ENCODE measurements around the gene ELMO1.

ELMO1 gene

DNA sequence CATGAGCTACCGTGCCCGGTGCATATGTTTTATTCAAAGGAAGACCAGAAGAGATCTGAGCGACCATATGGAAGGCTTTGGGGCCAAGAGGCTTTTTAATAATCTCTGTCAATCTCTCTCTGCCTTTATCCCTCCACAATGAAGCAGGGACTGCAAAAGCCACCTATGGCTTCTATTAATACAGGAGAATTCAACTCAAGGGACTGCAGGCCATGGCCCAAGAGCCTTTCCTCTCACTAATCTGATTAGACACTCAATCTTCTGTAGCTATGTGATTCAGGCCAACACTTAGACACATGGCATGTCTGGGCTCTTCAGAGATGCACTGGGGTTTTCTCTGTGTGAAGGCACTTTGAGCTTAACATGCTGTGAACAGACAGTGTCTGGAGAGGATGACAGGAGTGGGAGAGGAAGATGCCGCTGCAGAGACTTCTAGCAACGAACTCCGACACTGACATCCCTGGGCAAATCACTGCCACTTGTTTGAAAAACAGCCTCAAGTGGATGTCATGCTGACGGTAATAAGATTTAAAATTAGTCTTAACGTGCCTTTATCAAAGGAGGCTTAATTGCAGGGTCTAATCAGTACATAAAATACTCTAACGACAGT lies 609.9 kb downstream of the ELMO1 start:
- ChIA-PET CTCF (interaction anchor here (1.0 to 1.2 kb wide), 2 partner anchors 27 to 343 kb away, joined by 3 read pairs; no protein-coding TSS in a partner anchor), POLR2A (no interaction called here)
- DNase-seq (ENCODE audit: extremely low spot score): no peak
- TF ChIP-seq, protein P1, sequence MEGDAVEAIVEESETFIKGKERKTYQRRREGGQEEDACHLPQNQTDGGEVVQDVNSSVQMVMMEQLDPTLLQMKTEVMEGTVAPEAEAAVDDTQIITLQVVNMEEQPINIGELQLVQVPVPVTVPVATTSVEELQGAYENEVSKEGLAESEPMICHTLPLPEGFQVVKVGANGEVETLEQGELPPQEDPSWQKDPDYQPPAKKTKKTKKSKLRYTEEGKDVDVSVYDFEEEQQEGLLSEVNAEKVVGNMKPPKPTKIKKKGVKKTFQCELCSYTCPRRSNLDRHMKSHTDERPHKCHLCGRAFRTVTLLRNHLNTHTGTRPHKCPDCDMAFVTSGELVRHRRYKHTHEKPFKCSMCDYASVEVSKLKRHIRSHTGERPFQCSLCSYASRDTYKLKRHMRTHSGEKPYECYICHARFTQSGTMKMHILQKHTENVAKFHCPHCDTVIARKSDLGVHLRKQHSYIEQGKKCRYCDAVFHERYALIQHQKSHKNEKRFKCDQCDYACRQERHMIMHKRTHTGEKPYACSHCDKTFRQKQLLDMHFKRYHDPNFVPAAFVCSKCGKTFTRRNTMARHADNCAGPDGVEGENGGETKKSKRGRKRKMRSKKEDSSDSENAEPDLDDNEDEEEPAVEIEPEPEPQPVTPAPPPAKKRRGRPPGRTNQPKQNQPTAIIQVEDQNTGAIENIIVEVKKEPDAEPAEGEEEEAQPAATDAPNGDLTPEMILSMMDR (IDR thresholded peaks at IDR 0.05; ENCODE audit: control extremely low read depth, extremely low read depth, low read depth, missing control alignments): no peak

DNA sequence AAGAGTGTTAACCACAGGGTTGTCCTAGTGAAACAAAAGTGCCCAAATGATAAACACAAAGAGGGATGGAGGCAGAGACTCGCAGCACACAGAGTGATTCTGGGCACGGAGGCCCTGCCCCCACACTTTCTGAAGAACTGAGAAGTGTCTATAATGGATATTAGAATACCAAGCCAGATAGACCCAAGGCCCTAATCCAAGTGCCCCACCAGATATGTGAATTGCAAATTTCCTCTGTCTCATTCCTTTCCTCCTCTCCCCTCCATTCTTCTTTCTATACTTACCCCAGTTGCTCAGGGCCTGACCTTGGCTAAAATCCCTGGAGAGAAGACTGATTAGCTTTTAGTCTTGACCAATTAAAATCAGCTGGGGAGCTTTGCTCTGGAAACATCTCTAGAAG lies 617.6 kb downstream of the ELMO1 start:
- CTCF ChIA-PET: no interaction called here
- TF ChIP-seq, protein P1 (IDR thresholded peaks at IDR 0.05; ENCODE audit: control extremely low read depth, extremely low read depth, low read depth, missing control alignments): no peak
- POLR2A ChIA-PET: no interaction called here

DNA sequence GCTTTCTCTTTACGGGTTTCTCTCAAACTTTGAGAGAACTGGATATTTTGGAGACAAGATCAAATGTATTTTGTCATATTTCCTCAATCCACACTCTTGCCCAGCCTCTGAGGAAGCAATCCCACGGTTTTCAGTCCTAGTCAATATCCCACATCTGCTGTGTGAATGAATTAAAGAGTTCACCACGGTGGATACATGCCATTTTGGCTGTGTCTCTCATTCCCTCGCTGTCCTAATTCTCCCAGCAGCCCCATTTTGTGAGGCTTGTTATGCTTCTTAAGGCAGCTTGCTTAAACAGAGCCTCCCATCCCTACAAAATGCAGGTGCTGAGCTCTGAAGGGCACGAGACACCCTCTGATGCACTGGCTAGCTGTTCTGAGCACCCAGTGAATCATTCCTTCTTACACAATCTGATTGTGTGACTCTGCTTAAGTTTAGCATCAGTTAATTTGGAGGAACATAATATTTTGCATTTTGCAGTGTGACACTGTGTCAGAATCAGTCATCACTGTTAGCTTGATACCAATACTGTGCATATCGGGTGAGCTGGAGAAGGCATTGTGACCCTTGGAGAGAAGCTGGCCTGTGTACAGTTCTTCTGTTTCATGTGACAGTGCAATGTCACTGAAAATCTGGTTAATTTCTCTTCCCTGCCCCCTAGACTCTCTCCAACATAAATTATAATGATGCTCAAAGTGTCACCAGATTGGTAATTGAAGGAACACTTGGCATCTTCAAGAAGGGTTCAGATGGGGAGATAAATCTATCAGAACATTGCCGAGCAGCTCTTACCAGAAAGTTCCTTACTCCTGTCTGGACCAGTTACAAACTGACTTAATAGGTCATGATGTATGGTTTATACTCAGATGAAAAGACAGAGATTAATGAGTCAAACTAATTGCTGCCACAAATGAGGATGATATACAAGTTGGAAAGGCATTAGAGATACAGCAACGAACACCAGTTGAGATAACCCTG lies 620.6 kb downstream of the ELMO1 start:
- ChIA-PET POLR2A (no interaction called here), CTCF (interaction anchor here (1.3 to 2.2 kb wide), 2 partner anchors 18 to 21 kb away, joined by 3 to 7 read pairs; no protein-coding TSS in a partner anchor)
- TF ChIP-seq, protein P1 (IDR thresholded peaks at IDR 0.05; ENCODE audit: control extremely low read depth, extremely low read depth, low read depth, missing control alignments): no peak
- no peak for DNase-seq (ENCODE audit: extremely low spot score)

More for the DNA sequence above, 617.6 kb downstream of the ELMO1 start:
- no peak for DNase-seq (ENCODE audit: extremely low spot score)

DNA sequence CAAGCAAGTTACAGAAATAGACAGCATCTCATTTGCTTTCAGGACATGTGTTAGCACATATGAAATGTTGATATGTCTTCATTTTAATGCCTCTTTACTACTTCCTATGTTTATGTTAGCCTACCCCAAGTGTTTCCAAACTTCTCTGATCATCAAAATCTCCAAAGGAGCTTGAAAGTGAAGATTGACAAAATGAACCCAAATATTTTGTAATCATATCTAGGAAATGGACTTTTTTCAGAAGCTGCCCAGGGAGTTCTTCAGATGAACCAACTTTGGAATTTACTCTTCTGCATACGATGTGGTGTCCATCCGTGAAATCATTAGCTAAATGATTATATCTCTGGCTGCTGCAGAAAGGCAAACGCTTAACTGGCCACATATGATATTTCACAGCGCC lies 623.2 kb downstream of the ELMO1 start:
- no peak for DNase-seq (ENCODE audit: extremely low spot score)
- TF ChIP-seq, protein P1 (IDR thresholded peaks at IDR 0.05; ENCODE audit: control extremely low read depth, extremely low read depth, low read depth, missing control alignments): no peak
- ChIA-PET POLR2A (no interaction called here), CTCF (interaction anchor here (0.8 to 1.6 kb wide), 4 partner anchors 10 to 71 kb away, joined by 3 to 7 read pairs (median 3); no protein-coding TSS in a partner anchor)

DNA sequence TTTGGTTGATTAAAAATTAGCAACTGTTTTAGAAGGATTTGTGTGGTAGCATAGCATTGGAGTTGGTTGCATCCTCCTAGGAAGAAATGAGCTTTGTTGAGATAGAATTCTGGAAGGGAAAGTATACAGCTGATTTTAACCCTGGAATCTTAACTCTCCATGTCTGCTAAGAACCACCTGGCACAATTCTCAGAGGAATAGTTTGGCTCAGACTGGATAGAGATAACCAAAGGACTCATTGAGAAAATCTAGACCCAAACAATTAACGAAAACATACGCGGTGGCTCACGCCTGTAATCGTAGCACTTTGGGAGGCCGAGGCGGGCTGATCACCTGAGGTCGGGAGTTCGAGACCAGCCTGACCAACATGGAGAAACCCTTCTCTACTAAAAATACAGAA lies 625.3 kb downstream of the ELMO1 start:
- POLR2A ChIA-PET: no interaction called here
- DNase-seq (ENCODE audit: extremely low spot score): no peak
- CTCF ChIA-PET: interaction anchor here (1.2 kb wide), 1 partner anchor 11 kb away, joined by 3 read pairs; no protein-coding TSS in a partner anchor
- TF ChIP-seq, protein P1 (IDR thresholded peaks at IDR 0.05; ENCODE audit: control extremely low read depth, extremely low read depth, low read depth, missing control alignments): no peak

DNA sequence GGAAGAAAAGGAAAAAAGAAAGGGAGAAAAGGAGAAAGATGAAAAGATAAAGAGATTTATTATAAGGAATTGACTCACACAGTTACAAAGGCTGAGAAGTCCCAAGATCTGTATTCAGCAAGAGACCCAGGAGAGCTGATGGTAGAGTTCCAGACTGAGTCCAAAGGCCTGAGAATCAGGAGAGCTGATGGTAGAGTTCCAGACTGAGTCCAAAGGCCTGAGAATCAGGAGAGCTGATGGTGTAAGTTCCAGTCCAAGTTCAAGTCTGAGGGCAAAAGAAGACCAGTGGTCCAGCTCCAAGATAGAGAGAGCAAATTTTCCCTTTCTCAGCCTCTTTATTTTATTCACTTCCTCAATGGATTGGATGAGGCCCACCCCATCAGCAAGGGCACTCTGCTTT lies 627.0 kb downstream of the ELMO1 start:
- TF ChIP-seq, protein P1 (IDR thresholded peaks at IDR 0.05; ENCODE audit: control extremely low read depth, extremely low read depth, low read depth, missing control alignments): no peak
- POLR2A ChIA-PET: no interaction called here
- CTCF ChIA-PET: no interaction called here
- no peak for DNase-seq (ENCODE audit: extremely low spot score)
